Putamen (tissue), 1 donor: ENCODE data around the gene MRPL21.
A peak's percentile ranks its signal among the peaks of the same experiment; 100 is the strongest.

Source experiments
- DNase-seq: peaks from one replicate; pipeline ENCODE4 v3.0.0-alpha.2; 2016; ENCODE audit warnings: low spot score

Gene MRPL21

DNA sequence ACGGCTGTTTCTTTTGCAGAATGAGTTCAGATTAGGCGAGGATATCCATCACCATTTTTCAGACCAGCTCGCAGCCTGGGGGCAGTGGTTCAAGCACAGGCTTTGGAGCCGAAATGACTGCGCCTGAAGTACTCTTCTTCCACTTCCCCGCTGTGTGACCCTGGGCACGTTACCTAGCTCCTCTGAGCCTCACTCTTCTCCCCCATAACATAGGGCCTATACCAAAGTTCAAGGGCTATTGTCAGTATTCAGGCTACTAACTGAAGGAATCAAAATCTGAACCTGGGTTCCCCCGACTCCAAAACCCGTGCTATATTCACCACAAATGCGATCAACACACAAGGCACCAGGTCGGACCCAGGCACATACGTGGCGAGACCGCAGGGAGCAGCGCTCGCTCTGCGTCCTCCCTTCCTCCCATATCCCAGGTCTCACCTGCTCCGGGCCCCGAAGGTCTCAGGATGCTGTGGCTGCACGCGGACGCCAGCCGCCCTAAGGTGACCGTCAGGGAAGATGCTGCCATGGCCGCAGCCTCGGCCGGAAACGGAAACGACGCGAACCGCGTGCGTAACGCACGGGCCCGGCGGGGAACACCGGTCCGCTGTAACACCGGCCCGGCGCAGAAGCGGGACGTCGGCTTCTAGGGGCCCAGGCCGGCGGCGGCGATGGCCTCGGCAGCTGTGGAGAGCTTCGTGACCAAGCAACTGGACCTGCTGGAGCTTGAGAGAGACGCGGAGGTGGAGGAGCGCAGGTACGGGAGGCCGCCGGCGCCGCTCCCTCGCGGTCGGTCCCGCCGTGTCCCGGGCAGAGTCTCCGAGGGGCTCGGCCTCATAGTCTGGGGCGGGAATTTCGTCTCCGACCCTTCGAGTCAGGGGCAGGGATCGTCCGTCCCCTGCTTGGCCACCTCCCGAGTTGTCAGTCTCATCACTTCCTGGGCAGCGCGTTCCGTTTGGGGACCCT, at the start of gene MRPL21, which contains the start of gene IGHMBP2:
MRPL21 (minus strand) TSS at position 545 of the 960 bp plus-strand sequence; CDS start at position 523, 22 bp downstream.
IGHMBP2 (plus strand) TSS at position 604 of the 960 bp plus-strand sequence; CDS start at position 666, 62 bp downstream.
- peak; percentile 78 for DNase-seq

- no peak for DNase-seq
These were observed 47.1 kb upstream of the MRPL21 start for GRCh38 chr11:68950762-68951161.

DNA sequence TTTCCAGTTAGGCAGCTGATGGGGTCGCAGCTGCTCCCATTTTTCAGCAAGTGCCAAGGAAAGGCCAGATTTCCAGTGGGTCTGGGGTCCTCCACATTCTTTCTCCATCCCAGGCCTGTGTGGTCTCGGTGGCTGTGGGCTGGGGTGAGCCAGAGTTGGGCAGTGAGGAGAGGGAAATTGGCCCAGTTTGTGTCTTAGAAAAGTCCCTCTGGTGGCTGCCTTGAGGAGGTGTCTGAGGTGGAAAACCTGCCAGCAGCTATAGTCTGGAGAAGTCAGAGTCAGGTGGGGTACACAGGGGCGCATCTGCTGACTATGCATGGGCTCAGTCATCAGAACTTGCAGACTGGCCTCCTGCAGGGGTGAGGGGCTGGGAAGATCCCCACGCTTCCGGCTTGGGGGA, 46.6 kb upstream of the MRPL21 start:
- no peak for DNase-seq

DNA sequence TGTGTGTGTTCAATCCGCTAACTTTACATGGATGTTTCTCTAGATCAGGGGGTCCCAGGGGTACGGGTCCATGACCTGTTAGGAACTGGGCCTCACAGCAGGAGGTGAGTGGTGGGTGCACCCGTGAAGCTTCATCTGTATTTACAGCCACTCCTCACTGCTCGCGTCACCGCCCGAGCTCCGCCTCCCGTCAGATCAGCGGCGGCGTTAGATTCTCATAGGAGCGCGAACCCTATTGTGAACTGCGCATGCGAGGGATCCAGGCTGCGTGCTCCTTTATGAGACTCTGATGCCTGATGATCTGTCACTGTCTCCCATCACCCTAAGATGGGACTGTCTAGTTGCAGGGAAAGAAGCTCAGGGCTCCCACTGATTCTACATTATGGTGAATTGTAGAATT, 45.3 kb upstream of the MRPL21 start:
- no peak for DNase-seq

GRCh38 chr11:68948496-68948895, 44.9 kb upstream of the MRPL21 start:
- no peak for DNase-seq

DNA sequence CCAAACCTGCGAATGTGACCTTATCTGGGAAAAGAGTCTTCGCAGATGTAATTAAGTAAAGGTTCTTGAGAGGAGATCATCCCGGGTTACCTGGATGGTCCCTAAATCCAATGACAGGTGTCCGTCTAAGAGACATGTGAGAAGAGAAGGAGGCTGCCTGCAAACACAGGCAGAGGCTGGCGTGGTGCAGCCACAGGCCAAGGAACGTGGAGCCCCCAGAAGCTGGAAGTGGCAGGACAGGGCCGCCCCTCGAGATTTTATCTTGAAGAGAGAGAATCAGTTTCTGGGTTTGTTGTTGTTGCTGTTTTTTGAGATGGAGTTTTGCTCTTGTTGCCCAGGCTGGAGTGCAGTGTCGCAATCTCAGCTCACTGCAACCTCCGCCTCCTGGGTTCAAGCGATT, 43.5 kb upstream of the MRPL21 start:
- no peak for DNase-seq

DNA sequence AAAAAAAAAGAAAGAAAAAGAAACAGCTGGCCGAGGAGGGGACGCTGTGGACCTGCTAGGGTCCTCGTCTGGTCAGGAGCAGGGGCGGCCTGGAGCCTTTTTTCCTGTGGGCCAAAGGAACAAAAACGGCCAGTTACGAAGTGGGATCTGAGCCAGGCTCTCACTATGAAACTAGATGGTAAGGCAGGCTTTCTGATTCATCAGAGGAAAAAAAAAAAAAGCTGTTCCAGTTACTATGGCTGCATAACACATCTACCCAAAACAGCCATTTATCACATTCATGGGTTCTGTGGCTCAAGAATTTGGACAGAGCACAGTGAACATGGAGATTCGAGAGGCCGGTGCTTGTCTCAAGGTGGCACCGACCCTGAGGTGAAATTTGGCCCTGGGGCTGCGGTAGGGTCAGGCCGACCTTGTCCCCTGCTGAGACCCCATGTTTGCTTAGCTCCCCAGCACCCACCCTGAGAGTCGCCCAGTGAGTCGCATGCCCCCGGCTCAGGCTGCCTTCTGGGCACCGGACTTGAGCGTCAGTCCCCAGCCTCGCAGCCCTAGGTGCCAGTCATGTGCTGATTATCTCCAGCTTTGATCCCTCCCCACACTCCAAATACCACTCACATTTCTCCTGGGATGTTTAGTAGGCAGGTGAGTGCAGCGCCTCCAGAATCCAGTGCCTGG, 42.9 kb upstream of the MRPL21 start:
- no peak for DNase-seq

DNA sequence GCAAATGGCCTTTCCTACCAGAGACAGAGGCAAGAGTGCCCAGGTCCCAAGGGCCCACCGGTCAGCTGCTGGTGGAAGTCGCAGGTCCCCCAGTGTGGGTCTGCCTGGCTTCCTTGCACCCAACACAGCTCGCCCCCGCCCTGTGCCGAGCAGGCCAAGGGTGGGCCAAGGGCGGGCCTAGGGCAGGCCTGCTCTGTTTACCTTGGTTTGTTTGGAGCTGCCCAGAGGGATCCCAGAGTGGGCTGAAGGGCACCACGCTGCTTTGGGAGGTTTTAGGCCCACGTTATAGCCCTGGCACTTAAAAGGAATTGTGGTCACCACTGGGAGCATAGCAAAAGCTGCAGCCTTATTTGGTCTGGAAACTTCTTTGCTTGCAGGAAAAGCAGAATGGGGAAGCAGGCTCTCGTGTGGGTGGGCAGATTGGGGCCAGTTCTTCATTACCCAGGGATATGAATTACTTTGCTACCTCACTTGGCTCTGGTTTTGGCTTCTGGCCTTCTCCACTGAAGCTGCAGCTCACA, 39.2 kb upstream of the MRPL21 start:
- no peak for DNase-seq

DNA sequence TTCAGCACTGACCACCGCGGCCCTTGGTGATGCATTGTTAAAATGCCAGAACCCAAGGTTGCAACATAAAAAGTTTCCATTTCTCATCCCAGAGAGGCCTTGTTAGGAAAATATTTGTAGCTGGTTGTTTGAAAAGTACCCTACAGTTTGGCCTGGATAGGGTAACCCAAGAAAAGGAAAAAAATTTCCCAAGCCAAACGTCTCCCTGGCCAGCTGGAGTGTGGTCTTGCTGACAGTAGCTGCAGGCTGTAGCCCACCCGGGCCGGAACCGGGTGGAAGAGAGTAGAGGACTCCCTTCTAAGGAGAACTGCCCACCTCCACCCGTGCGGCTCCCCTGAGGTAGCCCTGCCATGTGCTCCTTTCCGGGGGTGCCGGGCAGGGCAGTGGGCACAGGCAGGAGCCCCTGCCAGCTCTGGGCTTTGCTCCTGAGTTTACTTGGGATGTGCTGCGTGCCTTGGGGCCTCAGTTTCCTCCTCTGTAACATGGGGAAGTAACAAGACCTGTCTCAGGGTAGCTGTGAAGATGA, 38.5 kb upstream of the MRPL21 start:
- DNase-seq = no peak

DNA sequence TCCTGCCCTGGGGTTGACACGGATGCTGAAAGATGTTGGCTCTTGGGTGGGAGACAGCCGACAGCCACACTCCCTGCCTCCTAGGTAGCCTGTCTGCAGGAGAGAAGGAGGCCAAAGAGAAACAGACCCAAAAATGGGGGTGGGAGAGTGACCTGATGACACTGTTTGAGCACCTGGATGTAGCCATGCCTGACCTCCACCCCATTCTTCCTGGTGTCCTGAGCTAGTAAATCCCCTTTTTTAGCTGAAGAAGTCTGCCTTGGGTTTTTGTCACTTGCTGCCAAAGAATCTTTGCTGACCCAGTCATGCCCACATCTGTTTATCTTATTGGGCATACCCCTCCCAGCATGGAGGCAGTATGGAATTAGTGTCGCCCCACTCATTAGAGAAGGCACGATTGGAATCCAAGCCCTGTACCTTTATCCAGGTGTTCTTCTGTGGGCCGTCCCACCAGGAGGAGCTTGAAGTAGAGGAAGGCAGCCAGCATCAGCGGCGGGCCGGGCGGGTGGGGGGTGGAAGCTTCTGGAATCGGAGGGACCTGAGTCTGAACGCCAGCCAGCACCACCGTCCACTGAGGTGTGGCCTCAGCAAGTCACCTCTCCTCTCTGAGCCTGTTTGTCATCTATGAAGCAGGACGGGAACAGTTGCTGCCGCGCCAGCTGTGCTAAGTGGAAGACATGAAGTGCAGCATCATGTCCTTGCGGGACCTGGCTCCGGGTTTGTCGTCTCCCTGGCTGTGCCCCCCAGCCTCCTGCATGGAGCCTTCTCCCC, 37.9 kb upstream of the MRPL21 start:
- no peak for DNase-seq

GRCh38 chr11:68940651-68941323, 37.2 kb upstream of the MRPL21 start:
- no peak for DNase-seq

GRCh38 chr11:68939583-68940555, 36.2 kb upstream of the MRPL21 start:
- DNase-seq = no peak

- DNase-seq = no peak
These were observed 35.4 kb upstream of the MRPL21 start for GRCh38 chr11:68938816-68939582.

DNA sequence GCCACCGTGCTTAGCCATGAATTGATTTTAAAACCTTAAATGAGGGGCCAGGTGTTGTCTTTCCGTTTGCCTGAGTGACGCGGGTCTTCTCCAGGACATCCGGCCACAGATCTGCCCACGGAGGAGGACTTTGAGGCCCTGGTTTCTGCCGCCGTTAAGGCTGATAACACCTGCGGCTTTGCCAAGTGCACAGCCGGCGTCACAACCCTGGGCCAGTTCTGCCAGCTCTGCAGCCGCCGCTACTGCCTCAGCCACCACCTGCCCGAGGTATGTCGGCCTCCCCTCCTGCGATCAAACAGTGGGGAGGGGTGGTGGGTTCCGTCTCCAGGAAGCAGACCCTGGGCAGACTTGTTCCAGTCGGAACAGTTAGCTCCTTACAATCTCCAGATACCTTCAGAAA, 34.5 kb upstream of the MRPL21 start:
- DNase-seq = no peak

DNA sequence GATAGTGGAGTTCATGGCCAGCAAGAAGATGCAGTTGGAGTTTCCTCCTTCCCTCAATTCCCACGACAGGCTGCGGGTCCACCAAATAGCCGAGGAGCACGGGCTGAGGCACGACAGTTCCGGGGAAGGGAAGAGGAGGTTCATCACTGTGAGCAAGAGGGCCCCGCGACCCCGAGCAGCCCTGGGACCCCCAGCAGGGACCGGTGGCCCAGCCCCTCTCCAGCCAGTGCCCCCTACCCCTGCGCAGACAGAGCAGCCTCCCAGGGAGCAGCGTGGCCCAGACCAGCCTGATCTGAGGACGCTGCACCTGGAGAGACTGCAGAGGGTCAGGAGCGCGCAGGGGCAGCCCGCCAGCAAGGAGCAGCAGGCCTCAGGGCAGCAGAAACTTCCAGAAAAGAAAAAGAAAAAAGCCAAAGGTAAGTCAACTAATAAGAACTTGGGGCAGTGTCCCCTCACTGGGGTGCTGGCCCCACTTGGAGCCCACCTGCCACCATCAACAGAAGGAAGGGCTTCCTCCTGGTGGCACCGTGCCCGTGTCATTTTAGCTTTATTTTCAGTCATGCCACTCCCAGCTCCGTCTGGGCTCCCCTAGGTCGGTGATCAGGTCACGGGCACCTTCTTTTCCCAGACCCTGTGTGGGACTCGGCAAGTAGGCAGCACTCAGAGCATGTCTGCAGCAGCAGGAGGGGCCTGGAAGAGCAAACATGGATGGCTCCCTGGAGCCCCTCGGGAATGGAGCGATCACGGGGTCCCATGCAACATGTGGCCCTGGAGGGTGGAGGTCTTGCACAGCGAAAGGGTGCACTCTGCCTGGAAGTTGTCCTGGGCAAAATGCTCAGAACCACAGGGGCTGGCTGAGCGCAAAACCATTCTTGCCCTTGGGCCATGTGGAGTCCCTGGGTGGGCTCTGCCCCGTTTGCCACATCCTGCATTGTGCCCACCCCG, 33.3 kb upstream of the MRPL21 start:
- DNase-seq = no peak

DNA sequence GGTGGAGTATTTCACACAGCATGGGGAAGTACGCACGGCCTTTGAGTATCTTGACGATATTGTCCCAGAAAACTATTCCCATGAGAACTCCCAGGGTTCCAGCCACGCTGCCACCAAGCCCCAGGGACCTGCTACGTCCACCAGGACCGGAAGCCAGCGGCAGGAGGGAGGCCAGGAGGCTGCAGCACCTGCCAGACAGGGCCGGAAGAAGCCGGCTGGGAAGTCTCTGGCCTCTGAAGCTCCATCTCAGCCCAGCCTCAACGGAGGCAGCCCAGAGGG, 32.7 kb upstream of the MRPL21 start:
- DNase-seq = no peak

DNA sequence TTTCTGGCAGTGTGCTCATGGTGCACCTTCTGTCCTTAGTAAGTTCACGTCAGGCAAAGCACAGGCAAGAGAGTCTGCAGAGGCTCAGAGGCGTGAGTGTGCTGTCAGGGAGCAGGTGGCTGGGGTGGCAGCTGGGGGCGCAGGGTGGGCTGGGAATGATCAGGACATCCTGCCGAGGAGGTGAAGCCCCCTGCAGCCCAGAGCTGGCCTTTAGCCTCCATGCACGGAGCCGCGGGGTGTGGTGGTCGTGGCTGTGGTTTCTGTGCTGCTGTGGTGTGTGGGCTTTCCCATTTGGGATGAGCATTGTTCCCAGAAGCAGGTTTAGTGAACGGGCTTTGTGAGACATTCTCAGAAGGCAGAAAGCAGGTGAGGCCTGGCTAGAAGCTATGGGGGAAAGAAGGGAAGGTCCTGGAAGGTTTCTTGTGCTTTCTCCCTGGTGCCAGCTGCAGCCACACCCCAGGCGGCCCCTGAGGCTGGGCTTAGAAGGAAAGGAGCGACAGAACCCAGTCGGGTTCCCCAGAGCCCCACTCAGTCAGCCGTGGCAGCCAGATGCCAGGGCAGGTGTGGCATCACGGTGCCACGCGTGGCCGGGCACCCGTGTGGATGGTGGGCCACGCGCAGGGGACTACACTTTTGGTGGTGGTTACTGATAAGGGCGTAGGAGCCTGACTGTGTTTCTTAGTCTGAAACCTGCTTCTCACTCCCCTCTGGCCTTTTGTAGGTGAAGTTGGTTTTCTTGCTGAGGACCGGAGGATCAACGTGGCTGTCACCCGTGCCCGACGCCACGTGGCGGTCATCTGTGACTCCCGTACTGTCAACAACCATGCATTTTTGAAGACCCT, 32.1 kb upstream of the MRPL21 start:
- DNase-seq = no peak
